NCI-H345 (cell line): ENCODE data around the gene PPIC.
"Not testable (repeated sequence)": the region's sequence is repeated elsewhere in the genome, so short reads cannot be mapped to it uniquely, and the experiment has no call there.

Experiments
- DNase-seq: peaks from one replicate; lab custom pipeline; 2025; lab: John Stamatoyannopoulos, UW

PPIC gene

DNA sequence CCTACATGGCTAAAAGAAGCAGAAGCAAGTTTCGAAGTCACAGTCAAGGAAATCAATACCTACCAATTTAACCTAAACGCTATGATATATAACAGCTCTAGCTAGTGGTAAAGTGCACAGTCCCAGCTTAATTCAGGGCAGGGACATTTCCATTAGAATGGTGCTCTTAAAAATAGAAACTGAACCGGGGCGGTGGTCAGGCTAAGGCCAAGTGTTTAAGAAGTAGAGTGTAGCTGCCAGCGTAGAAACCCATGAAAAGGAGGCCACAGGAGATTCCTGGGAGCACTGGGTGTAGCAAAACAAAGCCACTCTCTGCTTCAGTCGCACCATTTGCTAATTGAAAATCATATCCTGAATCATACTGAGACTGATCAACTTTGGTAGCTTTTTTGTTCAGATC is 28.8 kb downstream of the PPIC start:
- no peak for DNase-seq

DNA sequence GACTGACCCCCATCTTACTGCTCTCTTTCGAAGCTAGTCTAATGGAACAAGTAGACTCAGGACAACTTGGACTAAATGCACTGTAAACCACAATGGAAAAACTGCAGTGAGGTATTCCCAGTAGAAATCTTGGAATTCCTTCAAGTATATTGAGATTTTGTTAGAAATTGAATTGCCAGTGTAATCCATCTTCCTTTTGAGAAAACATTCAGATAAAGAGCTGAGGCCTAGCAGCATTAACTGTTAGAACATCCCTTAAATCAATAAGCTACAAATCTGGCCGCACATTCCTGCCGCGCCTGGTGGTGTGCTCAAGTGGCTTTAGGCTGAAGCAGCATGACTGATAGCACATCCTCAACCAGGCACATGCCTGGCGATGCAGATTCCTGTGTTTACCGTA is 29.3 kb downstream of the PPIC start:
- no peak for DNase-seq

- DNase-seq = no peak
Measured at GRCh38 chr5:123001808-123002207, 34.7 kb downstream of the PPIC start.

- peak; percentile 62 for DNase-seq
Measured at GRCh38 chr5:123000731-123001130, 35.8 kb downstream of the PPIC start.

DNA sequence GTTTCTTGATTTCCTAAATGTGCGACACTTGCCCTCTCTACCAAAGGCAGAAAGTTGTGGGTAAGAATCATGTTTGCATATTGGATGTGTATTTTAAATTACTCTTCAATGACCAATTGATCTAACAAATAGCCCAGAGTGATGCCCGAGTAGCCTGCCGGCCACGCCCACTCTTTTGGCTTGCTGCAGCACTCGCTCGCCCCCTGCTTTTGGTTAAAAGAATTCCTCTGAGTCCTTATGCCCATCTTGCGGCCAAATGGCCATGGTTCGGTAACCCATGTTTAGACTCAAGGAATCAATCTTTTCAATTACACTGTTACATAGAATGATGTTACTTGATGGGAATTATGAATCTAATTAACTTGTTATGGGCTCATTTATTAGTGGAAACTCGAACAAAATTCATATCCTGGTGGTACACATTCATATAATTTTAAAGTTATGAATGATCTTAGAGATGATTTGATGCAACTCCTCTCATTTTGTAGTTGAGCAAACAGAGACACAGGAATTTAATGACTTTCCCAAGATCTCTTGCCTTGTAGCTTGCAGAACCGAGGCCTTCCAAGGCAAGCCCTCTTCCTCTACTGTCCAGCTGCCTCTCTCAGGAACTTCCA is 36.5 kb downstream of the PPIC start:
- no peak for DNase-seq

GRCh38 chr5:122997294-122997693 is 39.2 kb downstream of the PPIC start:
- DNase-seq = no peak

GRCh38 chr5:122996091-122996490 is 40.4 kb downstream of the PPIC start:
- DNase-seq = no peak

DNA sequence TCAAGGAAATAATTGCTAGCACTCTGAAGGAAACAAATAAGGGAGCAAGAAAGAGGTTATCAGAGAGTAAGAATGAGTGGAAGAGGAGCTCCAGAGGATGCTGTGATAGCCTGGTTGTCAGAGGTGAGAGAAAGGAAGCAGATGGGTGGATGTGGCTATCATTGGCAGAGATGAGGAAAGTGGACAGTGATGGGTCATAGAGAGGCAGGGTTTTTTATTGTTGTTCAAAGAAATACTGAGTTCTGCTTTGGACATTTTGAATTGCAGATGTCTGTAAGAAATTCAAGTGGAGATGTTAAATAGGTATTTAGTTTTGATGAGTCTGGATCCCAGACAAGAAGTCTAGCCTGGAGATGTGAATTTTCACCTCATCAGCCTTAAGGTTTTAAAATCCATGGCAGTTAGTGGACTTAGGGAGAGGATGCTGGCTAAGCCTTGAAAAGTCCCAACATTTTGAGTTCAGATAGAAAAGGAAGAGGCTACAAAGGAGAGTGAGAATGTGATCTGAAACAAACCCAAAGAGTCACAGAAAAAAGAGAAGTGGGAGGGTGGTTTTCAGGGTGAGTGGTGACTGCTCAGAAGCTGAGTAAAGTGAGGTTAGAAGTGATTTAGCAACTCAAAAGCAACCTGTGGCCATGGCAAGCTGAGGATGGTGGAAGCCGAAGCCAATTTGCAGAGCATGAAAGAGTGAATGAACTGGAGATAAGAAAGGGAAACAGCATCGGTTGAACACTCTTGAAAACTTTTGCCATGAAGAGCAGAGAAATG is 50.4 kb downstream of the PPIC start:
- no peak for DNase-seq

DNA sequence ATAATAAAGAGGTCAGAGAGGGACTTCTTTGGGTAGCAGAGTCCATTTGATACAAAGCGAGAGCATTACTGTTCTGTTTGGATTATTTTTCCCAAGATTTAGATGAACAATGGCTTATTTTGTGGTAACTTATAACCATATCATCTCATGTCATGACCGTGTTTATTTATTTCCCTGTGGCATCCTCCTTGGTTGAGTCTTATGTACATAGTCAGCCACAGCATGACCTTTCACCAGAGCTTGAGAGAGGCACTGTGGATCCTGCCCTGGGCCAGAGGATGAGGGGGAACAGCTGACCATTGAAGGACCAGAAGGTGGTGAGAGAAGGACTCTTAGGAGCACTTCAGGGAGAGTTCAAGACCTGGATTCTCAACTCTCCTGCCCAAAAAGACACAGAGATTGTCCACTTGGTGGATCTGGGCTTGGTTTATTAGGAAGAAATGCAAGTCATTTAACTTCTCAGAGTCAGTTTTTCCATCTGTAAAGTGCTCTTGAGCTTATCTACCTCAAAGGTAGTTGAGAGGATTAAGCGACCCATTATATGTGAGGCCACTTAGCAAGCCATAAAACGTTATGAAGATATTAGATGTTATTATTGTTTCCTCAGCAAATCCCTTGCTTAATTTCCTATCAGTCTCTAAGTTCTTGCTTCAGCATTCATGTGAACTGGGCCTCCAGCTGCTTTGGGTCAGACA is 51.4 kb downstream of the PPIC start:
- no peak for DNase-seq

GRCh38 chr5:122984425-122984824 is 52.1 kb downstream of the PPIC start:
- DNase-seq = no peak

DNA sequence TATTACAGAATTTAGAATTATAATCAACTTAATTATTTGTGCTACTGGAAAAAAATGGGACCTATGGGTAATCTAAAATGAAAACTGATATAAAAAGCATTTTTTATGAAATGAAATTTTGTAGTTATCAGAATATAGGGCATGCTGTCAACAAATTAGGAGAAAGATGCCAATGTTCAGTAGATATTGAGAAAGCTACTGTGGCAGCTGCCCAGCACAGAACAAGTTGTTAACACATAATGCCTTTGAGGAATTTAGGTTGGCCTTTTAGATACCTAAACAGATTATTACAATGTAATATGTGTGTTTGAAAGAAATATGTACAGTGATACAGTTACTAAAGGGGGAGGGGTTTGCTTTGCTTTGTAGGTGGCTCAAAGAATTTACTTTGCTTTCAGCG is 54.1 kb downstream of the PPIC start:
- DNase-seq = no peak

DNA sequence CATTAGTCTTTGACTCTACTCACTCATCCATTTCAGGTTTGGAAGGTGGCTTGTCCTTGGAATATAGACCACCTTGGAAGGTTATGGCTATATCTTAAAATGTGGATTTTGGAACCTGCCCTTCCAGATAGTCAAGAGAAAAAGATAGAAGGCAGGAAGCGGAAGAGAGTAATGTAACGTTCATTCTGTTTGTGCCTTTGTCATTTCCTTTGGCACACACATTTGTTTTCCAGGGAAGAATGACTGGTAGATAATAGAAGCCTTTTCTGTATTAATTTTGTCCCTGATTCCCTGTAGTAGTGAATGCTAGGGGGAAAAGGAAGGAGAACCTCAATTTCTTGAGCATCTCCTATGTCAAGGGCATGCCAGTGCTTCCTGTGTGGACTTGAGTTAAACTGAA is 54.7 kb downstream of the PPIC start:
- DNase-seq = no peak

DNA sequence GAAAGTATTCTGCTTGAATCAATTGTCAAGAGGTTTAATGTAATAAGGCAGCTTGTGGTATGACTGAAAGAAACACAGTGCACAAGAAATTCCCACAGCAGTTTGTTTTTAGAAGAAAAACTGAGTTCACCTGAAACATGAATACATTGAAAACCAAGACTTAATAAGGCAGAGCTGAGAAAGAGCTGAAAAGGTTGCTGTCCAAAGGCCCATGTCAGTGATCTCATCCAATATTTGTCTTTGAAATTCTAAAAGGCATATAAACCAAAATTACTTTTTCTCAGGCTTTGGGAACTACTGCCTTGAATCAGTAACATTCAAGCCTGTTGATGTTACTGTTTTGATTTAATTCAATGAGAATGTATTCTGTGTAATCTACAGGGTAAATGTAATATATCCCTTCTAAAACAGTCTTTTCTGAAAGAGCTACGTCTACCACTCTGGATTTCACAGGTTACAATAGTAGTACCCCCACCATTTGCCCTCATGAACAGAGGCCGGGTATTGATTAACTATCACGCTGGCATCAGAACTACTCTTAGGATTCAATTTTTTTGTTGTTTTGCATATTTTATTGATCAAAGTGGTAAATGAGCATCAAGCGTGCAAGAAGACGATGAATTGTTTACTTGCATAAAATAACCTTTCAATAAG is 57.8 kb downstream of the PPIC start:
- no peak for DNase-seq

DNA sequence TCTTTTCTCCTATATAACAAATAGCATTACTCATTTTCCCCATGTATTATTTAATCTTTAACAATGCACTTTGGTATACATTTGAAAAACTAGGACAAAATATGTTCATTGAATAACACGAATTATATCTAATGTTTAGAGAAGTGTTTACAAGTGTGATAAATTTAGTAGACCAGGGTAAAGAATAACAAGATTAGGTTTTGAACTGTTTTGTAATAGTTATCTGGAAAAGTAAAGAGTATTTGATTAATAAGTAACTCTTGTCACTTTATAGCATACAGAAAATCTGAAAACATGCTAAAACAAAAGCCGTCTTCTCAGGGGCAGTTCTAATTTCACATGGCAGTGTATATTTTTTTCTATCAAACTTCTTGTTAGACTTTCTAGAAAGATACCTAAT is 58.5 kb downstream of the PPIC start:
- no peak for DNase-seq

DNA sequence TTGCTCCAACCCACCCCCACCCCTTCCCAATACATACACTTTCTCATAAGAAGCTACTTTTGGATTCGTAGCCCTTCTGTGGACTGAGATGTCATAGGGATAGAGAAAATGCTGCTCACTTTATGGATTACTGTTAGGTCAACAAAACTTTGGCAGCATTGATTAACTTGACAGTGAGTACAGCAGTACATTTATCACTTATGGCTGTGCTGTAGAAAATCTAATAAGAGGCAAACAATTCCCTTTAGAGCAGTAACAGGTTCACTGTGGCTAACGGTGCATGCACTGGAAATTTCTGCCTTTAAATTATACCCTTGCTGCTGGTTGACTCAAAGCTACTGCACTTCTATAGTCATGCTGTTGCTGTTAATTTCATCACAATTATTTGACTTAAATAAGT is 59.2 kb downstream of the PPIC start:
- no peak for DNase-seq

- DNase-seq = not testable (repeated sequence)
Measured at GRCh38 chr5:122974251-122974650, 62.3 kb downstream of the PPIC start.

DNA sequence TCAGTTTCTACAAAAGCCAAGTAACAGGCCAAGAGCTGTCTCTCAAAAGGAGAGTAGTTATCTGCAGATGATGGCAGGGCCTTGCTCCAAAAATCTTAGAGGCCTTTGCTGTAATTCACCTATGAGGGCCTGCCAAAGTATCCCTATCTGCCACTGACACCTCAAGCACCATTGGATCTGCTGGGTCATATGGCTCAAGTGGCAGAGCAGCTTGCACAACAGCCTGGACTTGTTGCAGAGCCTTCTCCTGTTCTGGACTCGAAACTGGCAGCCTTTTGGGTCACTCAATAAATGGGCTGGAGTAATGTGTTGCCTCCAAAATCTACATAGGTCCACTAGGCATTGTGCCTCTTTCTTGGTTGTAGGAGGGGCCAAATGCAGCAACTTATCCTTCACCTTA is 62.8 kb downstream of the PPIC start:
- DNase-seq = not testable (repeated sequence)
